HCT116 (cell line): ENCODE data around the gene HNRNPH3. TPM values are rescaled to one million over a fixed set of nuclear protein-coding genes. Genes with fewer than 3 reads are reported as not detected.
A peak's percentile ranks its signal among the peaks of the same experiment; 100 is the strongest.

Experiments
- ATAC-seq: fragments of 200-7000 bp; cut with Tn5 transposase; 2 replicates; pipeline ENCODE4 v1.9.1; 2020; ENCODE audit warnings: mild to moderate bottlenecking, moderate library complexity
- BruUV-seq: library from RNA; stranded (reverse); fragments of 400-500 nt; replicated peaks from 2 replicates; lab custom pipeline; 2021; lab: Mats Ljungman, UMichigan
- CTCF ChIA-PET: fragments of 300-600 bp; sonication (Branson Sonifier 250); formaldehyde crosslinking; loops from one replicate; lab custom pipeline; 2021; ENCODE audit warnings: antibody characterized with exemption; lab: Charles Lee
- POLR2A ChIA-PET: fragments of 300-600, 350-600 bp; sonication (Branson Sonifier 250); formaldehyde crosslinking; loops from one replicate; lab custom pipeline; 2021; ENCODE audit warnings: antibody characterized with exemption; lab: Charles Lee
- RAD21 ChIA-PET, 2 experiments: fragments of 300-600 bp; sonication (Branson Sonifier 250); formaldehyde crosslinking; loops; one replicate each; lab custom pipeline; 2023; ENCODE audit warnings: low total read pairs in 2 of 2; ENCODE audit not compliant: uncharacterized antibody in 2 of 2, unreplicated experiment in 2 of 2, low non-redundant PET in 1 of 2; lab: Charles Lee
- DNase-seq: peaks from one replicate; pipeline ENCODE4 v3.0.0-alpha.2; 2010; ENCODE audit warnings: low read depth, low spot score
- H2AFZ ChIP-seq: fragments of 200-600 bp; shearing (Covaris generic), sonication (generic); 2 replicates; pipeline ENCODE4 v1.6.1; 2017; ENCODE audit warnings: low read depth, mixed run types, mixed read lengths, antibody characterized with exemption, low read length; ENCODE audit not compliant: poor library complexity, severe bottlenecking
- H3K27ac ChIP-seq: 2 replicates; pipeline ENCODE4 v1.5.1; 2012; ENCODE audit warnings: low read depth, low read length
- H3K27me3 ChIP-seq: fragments of 200-600 bp; sonication (generic); 2 replicates; pipeline ENCODE4 v1.6.1; 2016; ENCODE audit warnings: mixed run types, low read length, mixed read lengths; ENCODE audit not compliant: insufficient read depth
- H3K36me3 ChIP-seq, 2 experiments: fragments of 200-500 bp in 1 of 2; fragments of 200-600 bp in 1 of 2; sonication (Bioruptor generic) in 1 of 2; sonication (generic) in 1 of 2; 2 replicates each; pipeline versions ENCODE4 v1.5.1 to v1.6.1; 2014 to 2016; ENCODE audit warnings: low read length in 2 of 2, inconsistent platforms in 1 of 2, mixed read lengths in 1 of 2, mixed run types in 1 of 2; ENCODE audit not compliant: insufficient read depth in 2 of 2, control insufficient read depth in 1 of 2
- H3K4me1 ChIP-seq, 2 experiments: fragments of 200-600 bp in 1 of 2; sonication (generic) in 1 of 2; 2 replicates each; pipeline versions ENCODE4 v1.5.1 to v1.6.1; 2012 to 2017; ENCODE audit warnings: low read length in 2 of 2, inconsistent platforms in 1 of 2, mild to moderate bottlenecking in 1 of 2, mixed read lengths in 1 of 2, mixed run types in 1 of 2, moderate library complexity in 1 of 2; ENCODE audit not compliant: insufficient read depth in 2 of 2, control insufficient read depth in 1 of 2
- H3K4me2 ChIP-seq: fragments of 200-600 bp; sonication (generic); 2 replicates; pipeline ENCODE4 v1.6.1; 2017; ENCODE audit warnings: mixed run types, low read length, mixed read lengths
- H3K4me3 ChIP-seq, 2 experiments: fragments of 200-600 bp in 1 of 2; sonication (generic) in 1 of 2; replicated peaks in 1 of 2; 2 replicates each; pipeline ENCODE4 v1.5.1; 2011 to 2016; ENCODE audit warnings: low read length in 2 of 2, control low read depth in 1 of 2, low read depth in 1 of 2, mild to moderate bottlenecking in 1 of 2, mixed read lengths in 1 of 2, mixed run types in 1 of 2
- H3K79me2 ChIP-seq: fragments of 200-600 bp; sonication (generic); 2 replicates; pipeline ENCODE4 v1.6.1; 2017; ENCODE audit warnings: mild to moderate bottlenecking, mixed run types, low read length, moderate library complexity, mixed read lengths; ENCODE audit not compliant: insufficient read depth
- H3K9ac ChIP-seq: fragments of 200-600 bp; sonication (generic); 2 replicates; pipeline ENCODE4 v1.6.1; 2016; ENCODE audit warnings: low read length, mixed read lengths
- H3K9me2 ChIP-seq: fragments of 200-600 bp; sonication (generic), shearing (Covaris generic); 2 replicates; pipeline ENCODE4 v1.6.1; 2017; ENCODE audit warnings: mixed run types, mild to moderate bottlenecking, moderate library complexity; ENCODE audit not compliant: insufficient read depth
- H3K9me3 ChIP-seq, 2 experiments: fragments of 200-500 bp in 1 of 2; fragments of 200-600 bp in 1 of 2; sonication (Bioruptor generic) in 1 of 2; sonication (generic) in 1 of 2; 2 replicates each; pipeline ENCODE4 v1.6.1; 2014 to 2017; ENCODE audit warnings: low read length in 2 of 2, mixed read lengths in 2 of 2, inconsistent platforms in 1 of 2, low read depth in 1 of 2, mild to moderate bottlenecking in 1 of 2, mixed run types in 1 of 2, moderate library complexity in 1 of 2; ENCODE audit not compliant: control insufficient read depth in 1 of 2, insufficient read depth in 1 of 2
- H4K20me1 ChIP-seq: fragments of 200-600 bp; sonication (generic), shearing (Covaris generic); 2 replicates; pipeline ENCODE4 v1.6.1; 2017; ENCODE audit warnings: mixed run types, mild to moderate bottlenecking, moderate library complexity; ENCODE audit not compliant: insufficient read depth
- EGR1 ChIP-seq: IDR thresholded peaks from 2 replicates; pipeline ENCODE4 v1.6.1; 2012; ENCODE audit warnings: low read depth
- EZH2 ChIP-seq: fragments of 200-600 bp; sonication (generic); IDR thresholded peaks from 2 replicates; pipeline ENCODE4 v1.6.1; 2017; ENCODE audit warnings: antibody characterized with exemption, mixed run types
- EZH2phosphoT487 ChIP-seq: fragments of 200-600 bp; IDR thresholded peaks from 2 replicates; pipeline ENCODE4 v1.6.1; 2018; ENCODE audit warnings: antibody characterized with exemption, borderline replicate concordance
- POLR2AphosphoS5 ChIP-seq: IDR thresholded peaks from 2 replicates; pipeline ENCODE4 v1.6.1; 2011; ENCODE audit warnings: mild to moderate bottlenecking, low read depth, low read length, moderate library complexity
- RAD21 ChIP-seq: IDR thresholded peaks from 2 replicates; pipeline ENCODE4 v1.6.1; 2012; ENCODE audit warnings: low read depth, mild to moderate bottlenecking
- SIN3A ChIP-seq: IDR thresholded peaks from 2 replicates; pipeline ENCODE4 v1.6.1; 2012; ENCODE audit warnings: low read depth
- TCF7L2 ChIP-seq: IDR thresholded peaks from 2 replicates; pipeline ENCODE4 v1.7.0; 2011; ENCODE audit warnings: borderline replicate concordance, inconsistent platforms; ENCODE audit not compliant: insufficient read depth, insufficient read length; ENCODE audit errors: extremely low read depth
- YY1 ChIP-seq: IDR thresholded peaks from 2 replicates; pipeline ENCODE4 v1.6.1; 2011; ENCODE audit warnings: low read length, low read depth, moderate library complexity, mild to moderate bottlenecking; ENCODE audit not compliant: insufficient replicate concordance; ENCODE audit errors: extremely low read depth
- intact Hi-C: fragments of 100-400 bp; cut with micrococcal nuclease; formaldehyde crosslinking; loops from 2 replicates; pipeline ENCODE4 v1.10.0; 2022
- total RNA-seq: library from RNA; stranded (reverse); gene quantifications from one replicate; pipeline ENCODE4 v1.2.1, GENCODE V29; 2021; ENCODE audit not compliant: unreplicated experiment
- TF ChIP-seq, protein P1 (sequence below), 3 experiments: fragments of 200-600 bp in 1 of 3; sonication (generic) in 1 of 3; IDR thresholded peaks in 2 of 3; conservative IDR thresholded peaks in 1 of 3; 2 replicates each; pipeline ENCODE4 v1.5.1; 2012 to 2017; ENCODE audit warnings: low read depth in 2 of 3, low read length in 2 of 3, antibody characterized with exemption in 1 of 3, borderline replicate concordance in 1 of 3, control low read depth in 1 of 3, mild to moderate bottlenecking in 1 of 3, mixed read lengths in 1 of 3, mixed run types in 1 of 3, moderate library complexity in 1 of 3; ENCODE audit not compliant: insufficient read depth in 1 of 3

Gene HNRNPH3
- total RNA-seq, 1 experiment from 2014 or later: 126 TPM

DNA sequence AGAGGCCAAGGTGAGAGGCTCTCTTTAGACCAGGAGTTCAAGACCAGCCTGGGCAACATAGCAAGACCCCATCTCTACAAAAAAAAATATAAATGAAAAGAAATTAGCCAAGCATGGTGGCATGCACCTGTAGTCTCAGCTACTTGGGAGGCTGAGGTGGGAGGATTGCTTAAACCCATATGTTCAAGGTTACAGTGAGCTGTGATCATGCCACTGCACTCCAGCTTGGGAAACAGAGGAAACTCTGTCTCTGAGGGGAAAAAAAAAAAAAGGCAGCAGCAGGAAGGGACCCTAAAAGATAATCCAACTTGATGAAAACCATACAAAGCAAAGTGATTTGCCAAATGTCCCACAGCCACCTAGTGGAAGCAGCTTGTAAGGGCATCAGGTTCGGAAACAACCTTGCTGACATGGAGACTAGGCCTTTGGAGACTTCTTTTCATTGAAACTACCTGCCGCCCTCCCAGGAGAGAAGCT lies 16.4 kb downstream of the HNRNPH3 start:
- H3K27ac ChIP-seq: no peak overlapping the region
- intact Hi-C loops: no loop called here
- RAD21 ChIA-PET: no interaction called here

DNA sequence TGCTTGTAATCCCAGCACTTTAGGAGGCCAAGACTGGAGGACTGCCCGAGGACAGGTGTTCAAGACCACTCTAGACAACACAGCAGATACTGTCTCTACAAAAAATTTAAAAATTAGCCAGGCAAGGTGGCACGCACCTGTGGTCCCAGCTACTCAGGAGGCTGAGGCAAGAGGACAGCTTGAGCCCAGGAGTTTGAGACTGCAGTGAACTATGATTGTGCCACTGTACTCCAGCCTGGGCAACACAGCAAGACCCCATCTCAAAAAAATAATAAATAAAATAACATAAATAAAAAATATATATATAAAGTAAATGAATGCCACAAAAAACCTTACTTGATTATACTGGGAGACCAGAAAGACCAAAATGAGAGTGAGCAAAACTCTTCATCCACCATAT lies 21.7 kb downstream of the HNRNPH3 start:
- H4K20me1 ChIP-seq: no peaks in the 10 kb centered on the region
- no peaks in the 10 kb centered on the region for H3K27me3 ChIP-seq
- no peak for TF ChIP-seq POLR2AphosphoS5
- TF ChIP-seq, protein P1, sequence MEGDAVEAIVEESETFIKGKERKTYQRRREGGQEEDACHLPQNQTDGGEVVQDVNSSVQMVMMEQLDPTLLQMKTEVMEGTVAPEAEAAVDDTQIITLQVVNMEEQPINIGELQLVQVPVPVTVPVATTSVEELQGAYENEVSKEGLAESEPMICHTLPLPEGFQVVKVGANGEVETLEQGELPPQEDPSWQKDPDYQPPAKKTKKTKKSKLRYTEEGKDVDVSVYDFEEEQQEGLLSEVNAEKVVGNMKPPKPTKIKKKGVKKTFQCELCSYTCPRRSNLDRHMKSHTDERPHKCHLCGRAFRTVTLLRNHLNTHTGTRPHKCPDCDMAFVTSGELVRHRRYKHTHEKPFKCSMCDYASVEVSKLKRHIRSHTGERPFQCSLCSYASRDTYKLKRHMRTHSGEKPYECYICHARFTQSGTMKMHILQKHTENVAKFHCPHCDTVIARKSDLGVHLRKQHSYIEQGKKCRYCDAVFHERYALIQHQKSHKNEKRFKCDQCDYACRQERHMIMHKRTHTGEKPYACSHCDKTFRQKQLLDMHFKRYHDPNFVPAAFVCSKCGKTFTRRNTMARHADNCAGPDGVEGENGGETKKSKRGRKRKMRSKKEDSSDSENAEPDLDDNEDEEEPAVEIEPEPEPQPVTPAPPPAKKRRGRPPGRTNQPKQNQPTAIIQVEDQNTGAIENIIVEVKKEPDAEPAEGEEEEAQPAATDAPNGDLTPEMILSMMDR (IDR thresholded peaks at IDR 0.05 in 2 of 3, conservative IDR thresholded peaks at IDR 0.05 in 1 of 3; ENCODE audit: borderline replicate concordance in 1 of 3, insufficient read depth in 1 of 3, low read depth in 2 of 3, low read length in 2 of 3): no peak
- no peak for TF ChIP-seq TCF7L2
- no peak for TF ChIP-seq SIN3A
- no peak for TF ChIP-seq EGR1
- TF ChIP-seq YY1: no peak
- ChIA-PET CTCF (no interaction called here), POLR2A (interaction anchor here (0.6 kb wide), 1 partner anchor 9 kb away, joined by 3 read pairs; no protein-coding TSS in a partner anchor), RAD21 (no interaction called here)
- no peaks in the 10 kb centered on the region for H3K79me2 ChIP-seq
- no peaks in the 10 kb centered on the region for H3K9me2 ChIP-seq
- no TSS peak for BruUV-seq
- DNase-seq (no peak), ATAC-seq (no peak)
- peaks cover 0 to 3% of the 10 kb centered on the region in 2 experiments; a peak in 1 of 4 replicates for H3K4me1 ChIP-seq
- H3K4me3 ChIP-seq: no peak overlapping the region
- no peak overlapping the region for H3K9ac ChIP-seq
- H3K9me3 ChIP-seq: no peaks in the 10 kb centered on the region
- peaks cover 4 to 6% of the 10 kb centered on the region in 2 experiments; a peak in 1 of 4 replicates for H3K36me3 ChIP-seq
- H3K27ac ChIP-seq: no peak overlapping the region
- intact Hi-C loops: no loop called here
- H3K4me2 ChIP-seq: no peak overlapping the region
- no peak overlapping the region for H2AFZ ChIP-seq

More for the DNA sequence above, 16.4 kb downstream of the HNRNPH3 start:
- no peaks in the 10 kb centered on the region for H3K9me3 ChIP-seq
- DNase-seq: peak; percentile 28
- no peak overlapping the region for H3K4me3 ChIP-seq
- no peak overlapping the region for H3K9ac ChIP-seq
- BruUV-seq: no TSS peak
- no peak overlapping the region for H3K4me2 ChIP-seq
- H4K20me1 ChIP-seq: peaks cover 3% of the 10 kb centered on the region; the same call in 1 of the 2 replicates
- H2AFZ ChIP-seq: no peak overlapping the region
- no peaks in the 10 kb centered on the region for H3K27me3 ChIP-seq
- CTCF ChIA-PET: interaction anchor here (0.8 to 2.3 kb wide), 8 partner anchors 9 to 560 kb away, joined by 3 to 8 read pairs (median 4); partner anchors contain the start of gene RUFY2
- POLR2A ChIA-PET: interaction anchor here (1.6 to 2.2 kb wide), 2 partner anchors 17 to 136 kb away, joined by 3 to 11 read pairs; partner anchors contain the start of gene HNRNPH3
- no peaks in the 10 kb centered on the region for H3K4me1 ChIP-seq
- H3K9me2 ChIP-seq: no peaks in the 10 kb centered on the region
- H3K79me2 ChIP-seq: peaks cover 9% of the 10 kb centered on the region; the same call in 1 of the 2 replicates
- TF ChIP-seq, protein P1 (IDR thresholded peaks at IDR 0.05 in 2 of 3, conservative IDR thresholded peaks at IDR 0.05 in 1 of 3; ENCODE audit: borderline replicate concordance in 1 of 3, insufficient read depth in 1 of 3, low read depth in 2 of 3, low read length in 2 of 3): peak; percentile 28 to 82 (median 74); a peak in 5 of 6 replicates
- peak; percentile 58 for TF ChIP-seq RAD21
- no peak for TF ChIP-seq YY1
- no peak for TF ChIP-seq EZH2phosphoT487
- no peak for TF ChIP-seq EZH2
- TF ChIP-seq SIN3A: no peak
- peak; percentile 76 for ATAC-seq
- H3K36me3 ChIP-seq: peaks cover 23 to 29% of the 10 kb centered on the region in 2 experiments
